ENCODE data around the gene LRP1B.

DNA sequence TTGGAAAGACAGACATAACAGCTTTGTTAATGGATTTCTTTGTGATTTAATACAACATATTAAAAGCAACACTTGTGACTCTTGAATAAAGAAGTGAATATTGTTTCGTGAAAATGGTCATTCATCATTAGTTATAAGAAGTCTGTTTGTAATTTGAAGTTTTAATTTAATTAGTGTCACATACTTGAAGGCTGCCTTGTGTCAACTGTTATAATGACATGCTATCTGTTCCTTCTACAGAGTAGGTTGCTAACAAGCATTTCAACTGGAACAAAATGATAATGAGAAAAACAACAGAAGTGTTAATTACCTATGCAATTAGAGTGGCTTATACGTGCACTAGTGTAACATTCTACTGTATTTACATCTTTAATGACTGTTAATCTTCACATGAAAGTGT lies 624.7 kb downstream of the LRP1B start:
- no peak for TF ChIP-seq EP300 (IDR thresholded peaks at IDR 0.05; ENCODE audit: borderline replicate concordance)
- TF ChIP-seq CEBPB (IDR thresholded peaks at IDR 0.05) = no peak
- TF ChIP-seq, protein P1, sequence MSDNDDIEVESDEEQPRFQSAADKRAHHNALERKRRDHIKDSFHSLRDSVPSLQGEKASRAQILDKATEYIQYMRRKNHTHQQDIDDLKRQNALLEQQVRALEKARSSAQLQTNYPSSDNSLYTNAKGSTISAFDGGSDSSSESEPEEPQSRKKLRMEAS (IDR thresholded peaks at IDR 0.05) = no peak
- no peak for TF ChIP-seq TEAD4 (IDR thresholded peaks at IDR 0.05)
- TF ChIP-seq TAF1 (IDR thresholded peaks at IDR 0.05; ENCODE audit: low read depth) = no peak
- no peak for TF ChIP-seq ZBTB7A (IDR thresholded peaks at IDR 0.05; ENCODE audit: low read depth)
- no peak for TF ChIP-seq EGR1 (IDR thresholded peaks at IDR 0.05)
- no peak for TF ChIP-seq REST (IDR thresholded peaks at IDR 0.05; ENCODE audit: low read depth)
- TF ChIP-seq YY1 (IDR thresholded peaks at IDR 0.05; ENCODE audit: low read depth) = no peak
- TF ChIP-seq, protein P2, sequence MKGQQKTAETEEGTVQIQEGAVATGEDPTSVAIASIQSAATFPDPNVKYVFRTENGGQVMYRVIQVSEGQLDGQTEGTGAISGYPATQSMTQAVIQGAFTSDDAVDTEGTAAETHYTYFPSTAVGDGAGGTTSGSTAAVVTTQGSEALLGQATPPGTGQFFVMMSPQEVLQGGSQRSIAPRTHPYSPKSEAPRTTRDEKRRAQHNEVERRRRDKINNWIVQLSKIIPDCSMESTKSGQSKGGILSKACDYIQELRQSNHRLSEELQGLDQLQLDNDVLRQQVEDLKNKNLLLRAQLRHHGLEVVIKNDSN (IDR thresholded peaks at IDR 0.05) = no peak
- no peak for TF ChIP-seq CREB1 (IDR thresholded peaks at IDR 0.05; ENCODE audit: low read depth)

All from Ishikawa (cell line).